Gastrocnemius medialis (tissue), 4 donors: ENCODE data around the gene CST3. TPM values are rescaled to one million over a fixed set of nuclear protein-coding genes. Genes with fewer than 3 reads are reported as not detected.
"Not testable (repeated sequence)": the region's sequence is repeated elsewhere in the genome, so short reads cannot be mapped to it uniquely, and the experiment has no call there.

Experiments used
- ATAC-seq, 2 donors: fragments of 150-250 bp; one replicate each; pipeline ENCODE4 v1.9.1; 2016
- DNase-seq, 2 donors: peaks; one replicate each; pipeline ENCODE4 v3.0.0-alpha.2; 2019
- H3K27ac ChIP-seq, 4 donors: fragments of 200-600 bp; sonication (generic); 1 replicate in 1 of 4; 2 replicates in 3 of 4; pipeline ENCODE4 v1.5.1; 2016 to 2018; ENCODE audit warnings: mild to moderate bottlenecking in 2 of 4, moderate library complexity in 1 of 4
- H3K27me3 ChIP-seq, 3 donors: fragments of 200-600 bp; sonication (generic) in 2 of 3; 1 replicate in 1 of 3; 2 replicates in 2 of 3; pipeline versions ENCODE4 v1.5.1 to v1.6.0; 2016 to 2019; ENCODE audit warnings: mild to moderate bottlenecking in 1 of 3, moderate library complexity in 1 of 3
- H3K36me3 ChIP-seq, 2 donors: fragments of 200-600 bp; sonication (generic) in 1 of 2; one replicate each; pipeline ENCODE4 v1.5.1; 2017 to 2018
- H3K4me1 ChIP-seq, 2 donors: fragments of 200-600 bp; sonication (generic) in 1 of 2; one replicate each; pipeline ENCODE4 v1.5.1; 2016 to 2017; ENCODE audit warnings: mild to moderate bottlenecking in 2 of 2
- H3K4me3 ChIP-seq, 4 donors: fragments of 200-600 bp; sonication (generic) in 3 of 4; 1 replicate in 1 of 4; 2 replicates in 3 of 4; pipeline ENCODE4 v1.5.1; 2016 to 2019; ENCODE audit warnings: mild to moderate bottlenecking in 2 of 4
- H3K9me3 ChIP-seq, 3 donors: fragments of 200-600 bp; sonication (generic) in 2 of 3; 1 replicate in 1 of 3; 2 replicates in 2 of 3; pipeline ENCODE4 v1.5.1; 2016 to 2019
- CTCF ChIP-seq, 5 experiments: fragments of 450-650 bp in 3 of 5; fragments of 200-600 bp in 2 of 5; sonication (generic) in 2 of 5; IDR thresholded peaks in 4 of 5; conservative IDR thresholded peaks in 1 of 5; 1 replicate in 4 of 5; 2 replicates in 1 of 5; pipeline ENCODE4 v1.5.1; 2016 to 2019; ENCODE audit warnings: antibody characterized with exemption in 5 of 5, mild to moderate bottlenecking in 3 of 5, moderate library complexity in 3 of 5
- POLR2A ChIP-seq, 2 donors: fragments of 450-650 bp; IDR thresholded peaks; one replicate each; pipeline ENCODE4 v1.6.1; 2017; ENCODE audit warnings: antibody characterized with exemption in 2 of 2, mild to moderate bottlenecking in 2 of 2, moderate library complexity in 2 of 2
- in situ Hi-C, 4 donors: fragments of 200-750 bp; cut with MboI; loops; one replicate each; pipeline versions ENCODE4 v1.15.0 to v1.8.0; 2017; ENCODE audit warnings: low sequenced_read_pairs in 4 of 4
- intact Hi-C: fragments of 100-400 bp; cut with DNase I; formaldehyde crosslinking; loops from one replicate; pipeline ENCODE4 v1.15.1; 2023; ENCODE audit warnings: low total_unique reads
- total RNA-seq, 4 donors: library from RNA; depleted of rRNA; stranded (reverse); fragments of >200 nt; gene quantifications; one replicate each; pipeline versions ENCODE4 v1.1.0 to v1.2.3, GENCODE V29; 2016

CST3 gene
- total RNA-seq, result 1,000 to 10,000 TPM in 1 of 4 donors, 100 to 1,000 TPM in 3; 461 to 1,821 (median 697) TPM

- TF ChIP-seq CTCF (IDR thresholded peaks at IDR 0.05 in 4 of 5, conservative IDR thresholded peaks at IDR 0.05 in 1 of 5) (peak in 1 of 5 experiments; percentile 18), POLR2A (IDR thresholded peaks at IDR 0.05) (peak; percentile 96)
- no peaks in the 10 kb centered on the region for H3K9me3 ChIP-seq
- peak within 1 kb of the TSS; percentile 96 to 100 (median 96) for H3K27ac ChIP-seq
- H3K4me3 ChIP-seq, result peak within 1 kb of the TSS; percentile 70 to 98 (median 83)
- DNase-seq, result peak; percentile 94 to 97
- in situ Hi-C loops (loop anchor here (10.0 to 25.0 kb wide), 4 partner anchors 273 to 1425 kb away; partner anchors contain the start of genes ACSS1 (in 2 of the 4), GZF1 (in 2 of the 4) and APMAP (in 1 of the 4)), intact Hi-C loops (loop anchor here (2.0 to 10.0 kb wide), 3 partner anchors 213 to 1415 kb away; partner anchors contain the start of gene NAPB)
- no peaks in the 10 kb centered on the region for H3K27me3 ChIP-seq
- ATAC-seq, result peak; percentile 31 to 32
- peaks cover 58 to 67% of the 10 kb centered on the region in 2 donors for H3K4me1 ChIP-seq
- peaks cover 0 to 14% of the 10 kb centered on the region in 2 donors for H3K36me3 ChIP-seq
Measured at GRCh38 chr20:23637282-23638221, at the start of gene CST3. Gene CST3 (minus strand): TSS chr20:23637955. CDS start chr20:23637862, 93 bp downstream.

- Histone ChIP-seq H3K9me3 (no peaks in the 10 kb centered on the region), H3K27ac (no peak overlapping the region), H3K36me3 (no peaks in the 10 kb centered on the region), H3K27me3 (no peaks in the 10 kb centered on the region), H3K4me3 (no peak overlapping the region), H3K4me1 (no peaks in the 10 kb centered on the region)
- no peak for DNase-seq
- ATAC-seq, result no peak
- in situ Hi-C loops (loop anchor here in 1 of 4 donors (25.0 kb wide), 1 partner anchor 276 kb away; no protein-coding TSS in a partner anchor), intact Hi-C loops (no loop called here)
- TF ChIP-seq CTCF (IDR thresholded peaks at IDR 0.05 in 4 of 5, conservative IDR thresholded peaks at IDR 0.05 in 1 of 5) (no peak), POLR2A (IDR thresholded peaks at IDR 0.05) (no peak)
Measured at GRCh38 chr20:23686046-23686750, 48.4 kb upstream of the CST3 start.

GRCh38 chr20:23685529-23685896, 47.8 kb upstream of the CST3 start:
- H3K36me3 ChIP-seq, DNase-seq, H3K4me3 ChIP-seq, H3K9me3 ChIP-seq, intact Hi-C loops, H3K4me1 ChIP-seq, H3K27ac ChIP-seq, ATAC-seq, H3K27me3 ChIP-seq: not testable (repeated sequence)
- in situ Hi-C loops, result loop anchor here in 1 of 4 donors (25.0 kb wide), 1 partner anchor 277 kb away; no protein-coding TSS in a partner anchor

- intact Hi-C loops (no loop called here), in situ Hi-C loops (loop anchor here in 1 of 4 donors (25.0 kb wide), 1 partner anchor 278 kb away; no protein-coding TSS in a partner anchor)
- Histone ChIP-seq H3K27me3 (no peaks in the 10 kb centered on the region), H3K27ac (no peak overlapping the region), H3K36me3 (no peaks in the 10 kb centered on the region), H3K9me3 (no peaks in the 10 kb centered on the region), H3K4me1 (no peaks in the 10 kb centered on the region), H3K4me3 (no peak overlapping the region)
- TF ChIP-seq POLR2A (IDR thresholded peaks at IDR 0.05), result no peak
- TF ChIP-seq CTCF (IDR thresholded peaks at IDR 0.05 in 4 of 5, conservative IDR thresholded peaks at IDR 0.05 in 1 of 5), result no peak
- DNase-seq (no peak), ATAC-seq (no peak)
Measured at GRCh38 chr20:23684261-23684660, 46.5 kb upstream of the CST3 start.
